Measurements from ENCODE around the gene DNAJB4.

GRCh38 chr1:77989744-77990143 lies 15.0 kb upstream of the DNAJB4 start:
- TF ChIP-seq, protein P1, sequence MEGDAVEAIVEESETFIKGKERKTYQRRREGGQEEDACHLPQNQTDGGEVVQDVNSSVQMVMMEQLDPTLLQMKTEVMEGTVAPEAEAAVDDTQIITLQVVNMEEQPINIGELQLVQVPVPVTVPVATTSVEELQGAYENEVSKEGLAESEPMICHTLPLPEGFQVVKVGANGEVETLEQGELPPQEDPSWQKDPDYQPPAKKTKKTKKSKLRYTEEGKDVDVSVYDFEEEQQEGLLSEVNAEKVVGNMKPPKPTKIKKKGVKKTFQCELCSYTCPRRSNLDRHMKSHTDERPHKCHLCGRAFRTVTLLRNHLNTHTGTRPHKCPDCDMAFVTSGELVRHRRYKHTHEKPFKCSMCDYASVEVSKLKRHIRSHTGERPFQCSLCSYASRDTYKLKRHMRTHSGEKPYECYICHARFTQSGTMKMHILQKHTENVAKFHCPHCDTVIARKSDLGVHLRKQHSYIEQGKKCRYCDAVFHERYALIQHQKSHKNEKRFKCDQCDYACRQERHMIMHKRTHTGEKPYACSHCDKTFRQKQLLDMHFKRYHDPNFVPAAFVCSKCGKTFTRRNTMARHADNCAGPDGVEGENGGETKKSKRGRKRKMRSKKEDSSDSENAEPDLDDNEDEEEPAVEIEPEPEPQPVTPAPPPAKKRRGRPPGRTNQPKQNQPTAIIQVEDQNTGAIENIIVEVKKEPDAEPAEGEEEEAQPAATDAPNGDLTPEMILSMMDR (IDR thresholded peaks at IDR 0.05) = no peak
- TF ChIP-seq POLR2A (IDR thresholded peaks at IDR 0.05) = no peak

Data from suprapubic skin (tissue), 3 donors.